Mesenchymal stem cell (in vitro differentiated cells and primary cell): ENCODE measurements around the gene E2F2.

ENCODE experiments used
- DNase-seq: peaks from one replicate; pipeline ENCODE4 v3.0.0-alpha.2; 2013
- H2AFZ ChIP-seq: one replicate; pipeline ENCODE4 v1.6.1; 2013; ENCODE audit warnings: low read depth, mild to moderate bottlenecking, control low read depth, inconsistent platforms, low read length, moderate library complexity
- H2AK5ac ChIP-seq: 2 replicates; pipeline ENCODE4 v1.6.1; 2013; ENCODE audit warnings: low read length, moderate library complexity, mild to moderate bottlenecking, inconsistent platforms; ENCODE audit not compliant: severe bottlenecking
- H2BK120ac ChIP-seq: one replicate; pipeline ENCODE4 v1.6.1; 2013; ENCODE audit warnings: low read depth, mild to moderate bottlenecking, inconsistent platforms, low read length, moderate library complexity
- H2BK12ac ChIP-seq, 2 experiments: one replicate each; pipeline ENCODE4 v1.6.1; 2013; ENCODE audit warnings: inconsistent platforms in 2 of 2, low read length in 2 of 2, mild to moderate bottlenecking in 2 of 2, moderate library complexity in 2 of 2, control low read depth in 1 of 2
- H2BK15ac ChIP-seq: one replicate; pipeline ENCODE4 v1.6.1; 2013; ENCODE audit warnings: mild to moderate bottlenecking, low read depth, inconsistent platforms; ENCODE audit not compliant: poor library complexity, severe bottlenecking
- H2BK5ac ChIP-seq: 2 replicates; pipeline ENCODE4 v1.6.1; 2013; ENCODE audit warnings: low read depth, mild to moderate bottlenecking, low read length, control low read depth, inconsistent platforms; ENCODE audit not compliant: poor library complexity, severe bottlenecking
- H3K14ac ChIP-seq, 2 experiments: one replicate each; pipeline ENCODE4 v1.6.1; 2013; ENCODE audit warnings: inconsistent platforms in 2 of 2, low read length in 2 of 2, control low read depth in 1 of 2, mild to moderate bottlenecking in 1 of 2, moderate library complexity in 1 of 2
- H3K18ac ChIP-seq, 2 experiments: one replicate each; pipeline ENCODE4 v1.6.1; 2013; ENCODE audit warnings: inconsistent platforms in 2 of 2, low read length in 2 of 2, control low read depth in 1 of 2, low read depth in 1 of 2, mild to moderate bottlenecking in 1 of 2
- H3K23ac ChIP-seq, 2 experiments: one replicate each; pipeline ENCODE4 v1.6.1; 2013; ENCODE audit warnings: inconsistent platforms in 2 of 2, low read length in 2 of 2, mild to moderate bottlenecking in 2 of 2, moderate library complexity in 2 of 2, control low read depth in 1 of 2
- H3K27ac ChIP-seq: 2 replicates; pipeline ENCODE4 v1.5.1; 2013; ENCODE audit warnings: mild to moderate bottlenecking, moderate library complexity, low read length, control low read depth, inconsistent platforms; ENCODE audit not compliant: poor library complexity, severe bottlenecking
- H3K27me3 ChIP-seq, 2 experiments: 2 replicates each; pipeline versions ENCODE4 v1.6.1 to v1.7.0; 2013; ENCODE audit warnings: low read length in 2 of 2, mild to moderate bottlenecking in 2 of 2, moderate library complexity in 2 of 2, control low read depth in 1 of 2, inconsistent platforms in 1 of 2; ENCODE audit not compliant: control insufficient read depth in 1 of 2, insufficient read depth in 1 of 2
- H3K36me3 ChIP-seq, 2 experiments: 2 replicates each; pipeline versions ENCODE4 v1.6.1 to v1.7.0; 2013; ENCODE audit warnings: low read length in 2 of 2, control low read depth in 1 of 2, inconsistent platforms in 1 of 2, low read depth in 1 of 2, mild to moderate bottlenecking in 1 of 2; ENCODE audit not compliant: insufficient read depth in 2 of 2, control insufficient read depth in 1 of 2
- H3K4ac ChIP-seq, 2 experiments: one replicate each; pipeline ENCODE4 v1.6.1; 2013; ENCODE audit warnings: inconsistent platforms in 2 of 2, low read length in 2 of 2, mild to moderate bottlenecking in 2 of 2, moderate library complexity in 2 of 2, control low read depth in 1 of 2, low read depth in 1 of 2
- H3K4me1 ChIP-seq: 2 replicates; pipeline ENCODE4 v1.6.1; 2013; ENCODE audit warnings: low read depth, low read length, control low read depth; ENCODE audit not compliant: control insufficient read depth, insufficient read depth
- H3K4me2 ChIP-seq: 2 replicates; pipeline ENCODE4 v1.6.1; 2013; ENCODE audit warnings: low read length, mild to moderate bottlenecking, inconsistent platforms; ENCODE audit not compliant: poor library complexity, severe bottlenecking
- H3K4me3 ChIP-seq, 2 experiments: 2 replicates each; pipeline versions ENCODE4 v1.5.1 to v1.7.0; 2013; ENCODE audit warnings: low read length in 2 of 2, mild to moderate bottlenecking in 2 of 2, control low read depth in 1 of 2, low read depth in 1 of 2; ENCODE audit not compliant: insufficient read depth in 1 of 2
- H3K79me1 ChIP-seq: replicated peaks from 2 replicates; pipeline ENCODE4 v1.6.1; 2013; ENCODE audit warnings: mild to moderate bottlenecking, control low read depth, low read length, inconsistent platforms; ENCODE audit not compliant: poor library complexity, severe bottlenecking
- H3K9ac ChIP-seq: 2 replicates; pipeline ENCODE4 v1.7.0; 2013; ENCODE audit warnings: mild to moderate bottlenecking, low read length, moderate library complexity
- H3K9me3 ChIP-seq: 2 replicates; pipeline ENCODE4 v1.7.0; 2013; ENCODE audit warnings: mild to moderate bottlenecking, low read length; ENCODE audit not compliant: control insufficient read depth
- H4K8ac ChIP-seq: one replicate; pipeline ENCODE4 v1.6.1; 2013; ENCODE audit warnings: inconsistent platforms, mild to moderate bottlenecking, low read length, moderate library complexity
- H4K91ac ChIP-seq: one replicate; pipeline ENCODE4 v1.6.1; 2013; ENCODE audit warnings: mild to moderate bottlenecking, low read length, inconsistent platforms
- WGBS: methylation state at CpG from one replicate; pipeline ENCODE4 v1.1.7; 2013; ENCODE audit warnings: mixed read lengths; 5-methylcytosine and 5-hydroxymethylcytosine counted together

The E2F2 gene

DNA sequence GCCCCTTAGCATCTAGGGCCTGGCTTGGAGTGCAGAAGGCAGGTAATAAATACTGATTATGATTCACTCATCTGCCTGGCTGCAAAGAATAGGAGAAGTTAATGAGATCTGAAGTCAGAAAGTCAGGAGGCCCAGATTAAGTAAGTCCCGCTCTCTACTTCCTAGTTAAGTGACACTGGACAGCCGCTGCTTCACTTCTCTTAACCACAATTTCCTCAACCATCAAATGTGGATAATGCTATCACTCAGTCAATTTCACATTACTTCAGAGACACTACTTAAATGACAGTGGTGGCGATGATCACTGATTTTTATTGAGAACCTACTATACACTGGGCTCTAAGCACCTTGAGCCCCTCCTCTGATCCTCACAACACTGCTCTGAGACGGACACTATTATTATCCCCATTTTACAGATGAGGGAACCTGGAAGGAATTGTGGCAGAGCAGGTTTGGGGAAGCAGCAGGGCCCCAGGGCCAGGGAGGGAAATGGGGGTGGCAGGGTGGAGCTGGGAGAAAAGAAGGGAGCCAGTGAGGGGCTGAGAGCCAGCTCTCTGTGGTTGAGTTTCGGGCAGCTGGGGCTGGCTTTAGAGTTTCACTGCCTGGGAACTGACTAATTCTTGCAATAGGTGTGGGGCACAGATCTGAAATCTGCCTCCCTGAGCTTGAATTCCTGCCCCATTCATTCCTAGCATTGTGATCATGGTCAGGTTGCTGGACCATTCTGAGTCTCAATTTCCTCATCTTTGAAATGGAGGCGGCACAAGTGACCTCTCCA, 2.4 kb upstream of the E2F2 start:
- Histone ChIP-seq H2BK15ac (no peak overlapping the region), H3K14ac (no peak overlapping the region), H3K4me3 (no peak overlapping the region), H3K36me3 (no peaks in the 10 kb centered on the region), H3K4ac (no peak overlapping the region), H2AK5ac (no peak overlapping the region), H3K9ac (no peak overlapping the region), H3K4me2 (no peak overlapping the region), H3K23ac (no peak overlapping the region), H3K79me1 (no peaks in the 10 kb centered on the region), H3K27ac (no peak overlapping the region), H4K91ac (no peak overlapping the region), H2BK120ac (no peak overlapping the region), H2BK12ac (no peak overlapping the region), H3K9me3 (no peaks in the 10 kb centered on the region), H3K27me3 (peaks cover 6 to 10% of the 10 kb centered on the region in 2 experiments), H3K18ac (no peak overlapping the region), H2AFZ (no peak overlapping the region), H3K4me1 (peaks cover 13% of the 10 kb centered on the region), H4K8ac (no peak overlapping the region), H2BK5ac (no peak overlapping the region)
- DNase-seq, result no peak
- 96% methylated on average over 5 of the region's 6 CpGs for WGBS

GRCh38 chr1:23531562-23532094, 595 bp upstream of the E2F2 start:
- Histone ChIP-seq H3K4ac (peak overlapping the region; percentile 27 to 63), H3K18ac (peak overlapping the region in 1 of 2 experiments; percentile 64), H4K91ac (no peak overlapping the region), H2BK12ac (no peak overlapping the region), H3K9me3 (no peaks in the 10 kb centered on the region), H3K4me1 (peaks cover 17% of the 10 kb centered on the region), H3K4me3 (peak overlapping the region; percentile 20 to 68), H3K36me3 (no peaks in the 10 kb centered on the region), H3K9ac (peak overlapping the region; percentile 58), H4K8ac (peak overlapping the region; percentile 95), H3K27me3 (peaks cover 6 to 10% of the 10 kb centered on the region in 2 experiments), H2BK5ac (no peak overlapping the region), H3K4me2 (peak overlapping the region; percentile 78), H3K23ac (no peak overlapping the region), H2BK15ac (no peak overlapping the region), H3K27ac (no peak overlapping the region), H2AFZ (peak overlapping the region; percentile 90), H3K14ac (no peak overlapping the region), H2AK5ac (no peak overlapping the region), H3K79me1 (peaks cover 5% of the 10 kb centered on the region), H2BK120ac (no peak overlapping the region)
- WGBS, result 44% methylated on average over 5 of the region's 5 CpGs
- no peak for DNase-seq

DNA sequence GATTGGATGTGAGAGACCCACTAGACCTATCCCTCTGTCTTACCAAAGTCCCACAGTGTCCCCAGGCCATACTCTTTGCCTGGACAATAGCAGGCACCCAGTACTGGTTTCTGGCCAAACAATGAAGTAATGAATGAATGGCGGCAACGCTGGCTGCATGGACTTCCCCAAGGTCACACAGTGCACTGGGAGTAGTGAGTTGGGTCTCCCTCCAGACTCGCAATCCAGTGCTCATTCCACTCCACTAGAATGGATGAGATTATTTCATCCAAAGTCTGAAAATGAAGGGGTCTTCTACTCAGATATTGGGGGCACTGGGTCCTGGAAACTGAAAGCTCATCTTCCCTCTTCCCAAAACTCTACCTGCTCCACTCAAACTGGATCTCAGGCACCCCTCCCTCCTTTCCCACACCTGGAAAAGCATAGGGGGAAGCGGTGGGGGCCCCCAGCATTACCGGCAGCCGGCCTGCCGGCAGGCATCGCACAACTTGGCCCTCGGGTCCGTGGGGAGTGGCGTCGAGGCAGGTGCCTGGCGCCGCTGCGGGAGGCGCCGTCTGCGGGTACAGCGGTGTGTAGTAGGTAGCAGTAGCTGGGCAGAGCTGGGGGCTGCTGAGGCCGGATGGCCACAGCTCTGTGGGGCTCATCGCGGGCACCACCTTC, 816 bp downstream of the E2F2 start:
- H3K36me3 ChIP-seq, result no peaks in the 10 kb centered on the region
- H3K27ac ChIP-seq, result no peak overlapping the region
- DNase-seq, result no peak
- H2BK120ac ChIP-seq, result no peak overlapping the region
- H3K79me1 ChIP-seq, result peaks cover 5% of the 10 kb centered on the region
- H3K4me1 ChIP-seq, result peaks cover 16% of the 10 kb centered on the region
- no peak overlapping the region for H3K4ac ChIP-seq
- H3K18ac ChIP-seq, result no peak overlapping the region
- no peaks in the 10 kb centered on the region for H3K9me3 ChIP-seq
- no peak overlapping the region for H2BK15ac ChIP-seq
- peak overlapping the region; percentile 53 to 74 for H3K4me3 ChIP-seq
- 45% methylated on average over 8 of the region's 22 CpGs for WGBS
- H2BK12ac ChIP-seq, result no peak overlapping the region
- no peak overlapping the region for H4K91ac ChIP-seq
- H3K14ac ChIP-seq, result peak overlapping the region in 1 of 2 experiments; percentile 51
- no peak overlapping the region for H4K8ac ChIP-seq
- peak overlapping the region; percentile 98 for H3K4me2 ChIP-seq
- H2AK5ac ChIP-seq, result no peak overlapping the region
- H3K23ac ChIP-seq, result no peak overlapping the region
- peaks cover 6 to 10% of the 10 kb centered on the region in 2 experiments for H3K27me3 ChIP-seq
- peak overlapping the region; percentile 73 for H2AFZ ChIP-seq
- no peak overlapping the region for H2BK5ac ChIP-seq
- H3K9ac ChIP-seq, result no peak overlapping the region
